H1 (cell line): Measurements from ENCODE around the gene TFF3. TPM values are rescaled to one million over a fixed set of nuclear protein-coding genes. Genes with fewer than 3 reads are reported as not detected.

ENCODE experiments used
- CTCF ChIA-PET: fragments of 300-600 bp; sonication (Branson Sonifier 250); formaldehyde crosslinking; loops from one replicate; lab custom pipeline; 2021; ENCODE audit not compliant: partially characterized antibody; lab: Charles Lee
- POLR2A ChIA-PET: fragments of 300-600 bp; sonication (Branson Sonifier 250); formaldehyde crosslinking; loops from one replicate; lab custom pipeline; 2021; ENCODE audit warnings: inconsistent platforms; ENCODE audit not compliant: partially characterized antibody; lab: Charles Lee
- DNase-seq, 2 experiments: peaks; one replicate each; pipeline versions ENCODE4 v3.0.0 to v3.0.0-alpha.2; 2010 to 2022; ENCODE audit warnings: low spot score in 2 of 2, low read depth in 1 of 2, mixed read lengths in 1 of 2
- FAIRE-seq: peaks from 2 replicates; lab custom pipeline; 2011; peaks lifted over from hg19 to GRCh38; lab: Jason Lieb, UNC
- H2AFZ ChIP-seq: 2 replicates; pipeline ENCODE4 v1.8.1; 2012; ENCODE audit warnings: low read length, inconsistent platforms
- H2AK5ac ChIP-seq: 2 replicates; pipeline ENCODE4 v1.6.1; 2013; ENCODE audit warnings: low read depth, low read length
- H2BK120ac ChIP-seq: replicated peaks from 2 replicates; pipeline ENCODE3; 2013; ENCODE audit warnings: low read depth, low read length, inconsistent platforms
- H2BK12ac ChIP-seq: 2 replicates; pipeline ENCODE4 v1.6.1; 2013; ENCODE audit warnings: low read depth, low read length
- H2BK15ac ChIP-seq: 2 replicates; pipeline ENCODE4 v1.6.1; 2013; ENCODE audit warnings: low read length
- H2BK20ac ChIP-seq: 2 replicates; pipeline ENCODE4 v1.6.1; 2013; ENCODE audit warnings: low read length
- H2BK5ac ChIP-seq: 2 replicates; pipeline ENCODE4 v1.6.1; 2013; ENCODE audit warnings: low read depth, low read length
- H3K14ac ChIP-seq: 2 replicates; pipeline ENCODE4 v1.6.1; 2013; ENCODE audit warnings: inconsistent platforms; ENCODE audit not compliant: insufficient read length
- H3K18ac ChIP-seq: 2 replicates; pipeline ENCODE4 v1.6.1; 2013; ENCODE audit warnings: low read length; ENCODE audit errors: extremely low read depth
- H3K23ac ChIP-seq: 2 replicates; pipeline ENCODE4 v1.6.1; 2013; ENCODE audit warnings: inconsistent platforms; ENCODE audit not compliant: insufficient read length
- H3K23me2 ChIP-seq: 2 replicates; pipeline ENCODE4 v1.6.1; 2013; ENCODE audit warnings: low read depth, low read length
- H3K27ac ChIP-seq: 2 replicates; pipeline ENCODE4 v1.6.1; 2011; ENCODE audit warnings: low read depth, low read length, inconsistent platforms
- H3K27me3 ChIP-seq, 4 experiments: replicated peaks in 1 of 4; 1 replicate in 1 of 4; 2 replicates in 3 of 4; pipeline versions ENCODE4 v1.6.1 to v1.8.1; 2011 to 2013; ENCODE audit warnings: low read length in 3 of 4, mild to moderate bottlenecking in 3 of 4, inconsistent platforms in 2 of 4, mixed read lengths in 2 of 4, moderate library complexity in 1 of 4; ENCODE audit not compliant: control insufficient read depth in 3 of 4, insufficient read depth in 3 of 4; ENCODE audit errors: extremely low read depth in 1 of 4
- H3K36me3 ChIP-seq, 4 experiments: 2 replicates each; pipeline versions ENCODE4 v1.6.1 to v1.8.1; 2011 to 2013; ENCODE audit warnings: mild to moderate bottlenecking in 4 of 4, low read length in 3 of 4, moderate library complexity in 2 of 4, control low read depth in 1 of 4, inconsistent platforms in 1 of 4; ENCODE audit not compliant: insufficient read depth in 4 of 4, control insufficient read depth in 2 of 4
- H3K4ac ChIP-seq: replicated peaks from 2 replicates; pipeline ENCODE3; 2013; ENCODE audit warnings: low read length, low read depth, mixed read lengths, inconsistent platforms; ENCODE audit not compliant: insufficient read length
- H3K4me1 ChIP-seq, 4 experiments: replicated peaks in 1 of 4; 1 replicate in 1 of 4; 2 replicates in 3 of 4; pipeline versions ENCODE4 v1.6.1 to v1.8.1; 2011 to 2013; ENCODE audit warnings: low read length in 3 of 4, inconsistent platforms in 2 of 4, mixed read lengths in 1 of 4; ENCODE audit not compliant: insufficient read depth in 4 of 4, control insufficient read depth in 3 of 4
- H3K4me2 ChIP-seq, 2 experiments: 2 replicates each; pipeline versions ENCODE4 v1.6.1 to v1.8.1; 2011 to 2013; ENCODE audit warnings: low read depth in 2 of 2, low read length in 2 of 2, control low read depth in 1 of 2, inconsistent platforms in 1 of 2, mild to moderate bottlenecking in 1 of 2; ENCODE audit not compliant: insufficient read depth in 1 of 2
- H3K4me3 ChIP-seq, 4 experiments: fragments of 200-600, 300-600 bp in 1 of 4; sonication (generic), shearing (Covaris generic), sonication (Bioruptor Twin) in 1 of 4; 2 replicates each; pipeline versions ENCODE4 v1.5.1 to v1.8.1; 2011 to 2016; ENCODE audit warnings: low read length in 4 of 4, low read depth in 3 of 4, control low read depth in 2 of 4, inconsistent platforms in 2 of 4, mild to moderate bottlenecking in 2 of 4, mixed read lengths in 1 of 4, moderate library complexity in 1 of 4; ENCODE audit not compliant: insufficient read depth in 2 of 4; ENCODE audit errors: extremely low read depth in 1 of 4
- H3K56ac ChIP-seq: replicated peaks from 2 replicates; pipeline ENCODE3; 2013; ENCODE audit warnings: low read depth, mild to moderate bottlenecking, mixed read lengths, low read length, inconsistent platforms; ENCODE audit not compliant: insufficient read length
- H3K79me1 ChIP-seq: 2 replicates; pipeline ENCODE4 v1.6.1; 2013; ENCODE audit warnings: low read depth, low read length, control low read depth
- H3K79me2 ChIP-seq, 2 experiments: 2 replicates each; pipeline versions ENCODE4 v1.6.1 to v1.8.1; 2012 to 2013; ENCODE audit warnings: low read length in 2 of 2, mild to moderate bottlenecking in 2 of 2, inconsistent platforms in 1 of 2; ENCODE audit not compliant: insufficient read depth in 2 of 2, control insufficient read depth in 1 of 2
- H3K9ac ChIP-seq, 4 experiments: replicated peaks in 1 of 4; 1 replicate in 1 of 4; 2 replicates in 3 of 4; pipeline versions ENCODE4 v1.6.1 to v1.8.1; 2011 to 2013; ENCODE audit warnings: low read depth in 3 of 4, low read length in 3 of 4, control low read depth in 2 of 4, mild to moderate bottlenecking in 2 of 4, moderate library complexity in 2 of 4, inconsistent platforms in 1 of 4; ENCODE audit errors: extremely low read depth in 1 of 4
- H3K9me3 ChIP-seq, 2 experiments: 2 replicates each; pipeline versions ENCODE4 v1.6.1 to v1.8.1; 2012 to 2013; ENCODE audit warnings: mild to moderate bottlenecking in 2 of 2, moderate library complexity in 2 of 2, control low read depth in 1 of 2, inconsistent platforms in 1 of 2, low read depth in 1 of 2, low read length in 1 of 2, mixed read lengths in 1 of 2; ENCODE audit not compliant: insufficient read depth in 2 of 2
- H4K20me1 ChIP-seq, 2 experiments: replicated peaks in 1 of 2; 2 replicates each; pipeline versions ENCODE3 to v1.8.1; 2011 to 2013; ENCODE audit warnings: inconsistent platforms in 2 of 2, low read length in 2 of 2, mild to moderate bottlenecking in 1 of 2; ENCODE audit not compliant: insufficient read depth in 2 of 2, control insufficient read depth in 1 of 2
- H4K5ac ChIP-seq: 2 replicates; pipeline ENCODE4 v1.6.1; 2013; ENCODE audit warnings: low read length, low read depth, mixed read lengths, inconsistent platforms; ENCODE audit not compliant: insufficient read length
- H4K8ac ChIP-seq: 2 replicates; pipeline ENCODE4 v1.8.0; 2013; ENCODE audit warnings: mild to moderate bottlenecking, moderate library complexity, low read length, inconsistent platforms; ENCODE audit not compliant: insufficient read depth; ENCODE audit errors: extremely low read depth
- H4K91ac ChIP-seq: replicated peaks from 2 replicates; pipeline ENCODE3; 2013; ENCODE audit warnings: low read length, mixed read lengths, inconsistent platforms; ENCODE audit not compliant: insufficient read length
- BACH1 ChIP-seq: IDR thresholded peaks from 2 replicates; pipeline ENCODE4 v1.6.1; 2012; ENCODE audit warnings: low read length, improper control_type of control experiment
- WGBS, 2 experiments: shearing (Covaris generic) in 1 of 2; methylation state at CpG; one replicate each; pipeline versions ENCODE4 v1.1.6 to v1.1.7; 2013 to 2015; ENCODE audit warnings: low lambda C conversion rate in 2 of 2, mixed read lengths in 2 of 2, inconsistent platforms in 1 of 2, low coverage in 1 of 2, missing lambda C conversion rate in 1 of 2; ENCODE audit not compliant: insufficient replicate concordance in 2 of 2, insufficient coverage in 1 of 2, insufficient read length in 1 of 2; ENCODE audit errors: extremely low coverage in 1 of 2, missing lambda C conversion rate in 1 of 2; 5-methylcytosine and 5-hydroxymethylcytosine counted together
- polyA plus RNA-seq, 7 experiments: library from polyadenylated mRNA; depleted of rRNA in 3 of 7; stranded (reverse) in 5 of 7; unstranded in 2 of 7; fragments of >200 nt in 5 of 7; fragments of 200-250 nt in 2 of 7; gene quantifications; 1 replicate in 5 of 7; 2 replicates in 1 of 7; 4 replicates in 1 of 7; pipeline versions ENCODE4 v1.2.1 to v1.2.3, GENCODE V29; 2011 to 2013; ENCODE audit warnings: missing spikeins in 2 of 7, mixed read lengths in 2 of 7
- total RNA-seq: library from RNA; stranded (reverse); fragmentation: NEBNext Ultra II Directional; extraction: Animal tissue kit (Norgen Biotek cat#: 25700); gene quantifications from 2 replicates; pipeline ENCODE4 v1.2.1, GENCODE V29; 2021

The TFF3 gene
- total and polyA plus RNA-seq, 2 of the 8 experiments (the other 6 are each of a cell fraction or from before 2014, with no cell fraction given): 1.7 to 6.7 TPM

DNA sequence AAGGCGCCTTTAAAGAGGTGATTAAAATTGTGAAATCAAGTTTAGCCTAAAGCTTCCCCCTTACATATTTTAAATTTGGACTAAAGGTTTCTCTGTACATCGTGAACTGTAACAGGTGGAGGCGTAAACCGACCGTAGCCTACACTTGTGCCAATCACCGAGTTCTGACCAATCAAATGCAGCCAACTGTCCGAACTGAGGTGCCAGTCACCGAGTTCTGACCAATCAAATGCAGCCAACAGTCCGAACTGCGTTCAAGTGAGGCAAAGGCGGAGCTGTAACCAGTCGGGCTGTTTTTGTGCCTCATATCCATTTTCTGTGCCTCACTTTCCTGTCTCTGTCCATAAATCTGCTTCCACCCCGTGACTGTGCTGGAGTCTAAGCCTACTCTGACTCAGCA, 43.7 kb upstream of the TFF3 start:
- H4K8ac ChIP-seq: no peak overlapping the region
- no peak overlapping the region for H2BK15ac ChIP-seq
- H3K4me1 ChIP-seq: no peaks in the 10 kb centered on the region
- no peak for FAIRE-seq
- no peak overlapping the region for H2BK12ac ChIP-seq
- DNase-seq: no peak
- H3K27ac ChIP-seq: no peak overlapping the region
- ChIA-PET CTCF (interaction anchor here (0.7 to 5.0 kb wide), 3 partner anchors 11 to 91 kb away, joined by 3 to 22 read pairs (median 3); no protein-coding TSS in a partner anchor), POLR2A (no interaction called here)
- no peak overlapping the region for H2BK20ac ChIP-seq
- H2BK120ac ChIP-seq: no peak overlapping the region
- H2BK5ac ChIP-seq: no peak overlapping the region
- H3K36me3 ChIP-seq: no peaks in the 10 kb centered on the region
- no peak overlapping the region for H2AFZ ChIP-seq
- no peak overlapping the region for H2AK5ac ChIP-seq
- no peaks in the 10 kb centered on the region for H3K27me3 ChIP-seq
- H3K23me2 ChIP-seq: no peaks in the 10 kb centered on the region
- H3K4ac ChIP-seq: no peak overlapping the region
- H3K18ac ChIP-seq: no peak overlapping the region
- 85% methylated on average over 13 of the region's 13 CpGs; no CpG with 5 or more reads in 1 of the 2 experiments for WGBS, 2 experiments
- H3K14ac ChIP-seq: no peak overlapping the region
- no peak overlapping the region for H3K56ac ChIP-seq
- TF ChIP-seq BACH1: no peak
- no peak overlapping the region for H4K91ac ChIP-seq
- no peak overlapping the region for H3K4me2 ChIP-seq
- H3K79me2 ChIP-seq: no peaks in the 10 kb centered on the region
- peaks cover 8 to 9% of the 10 kb centered on the region in 2 experiments for H3K9me3 ChIP-seq
- H3K9ac ChIP-seq: no peak overlapping the region
- H4K5ac ChIP-seq: no peak overlapping the region
- H3K4me3 ChIP-seq: no peak overlapping the region
- no peaks in the 10 kb centered on the region; the same call in 1 of the 2 replicates for H3K79me1 ChIP-seq
- H4K20me1 ChIP-seq: no peaks in the 10 kb centered on the region
- H3K23ac ChIP-seq: no peak overlapping the region
